NOMO-1 (cell line): ENCODE data around the gene LYSMD3.

ENCODE experiments used
- DNase-seq, 2 experiments: peaks; one replicate each; lab custom pipeline; 2025; ENCODE audit not compliant: unreplicated experiment in 2 of 2; lab: John Stamatoyannopoulos, UW

LYSMD3 gene

DNA sequence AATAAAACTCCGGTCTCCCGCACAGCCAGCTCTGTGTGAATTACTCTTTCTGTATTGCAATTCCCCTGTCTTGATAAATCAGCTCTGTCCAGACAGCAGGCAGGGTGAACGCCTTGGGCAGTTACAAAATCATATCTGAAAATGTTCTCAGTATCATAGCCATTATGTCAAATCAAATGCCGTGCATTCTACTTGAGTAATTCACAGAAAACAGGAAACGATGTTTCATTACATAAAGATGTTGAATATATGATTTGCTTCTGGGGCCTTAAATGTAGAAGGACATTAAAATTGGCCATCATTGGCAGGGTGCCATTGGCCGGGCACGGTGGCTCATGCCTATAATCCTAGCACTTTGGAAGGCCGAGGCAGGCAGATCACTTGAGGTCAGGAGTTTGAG, 46.2 kb downstream of the LYSMD3 start:
- DNase-seq: no peak

GRCh38 chr5:90480699-90481098, 48.7 kb downstream of the LYSMD3 start:
- no peak for DNase-seq

GRCh38 chr5:90479611-90480385, 49.6 kb downstream of the LYSMD3 start:
- no peak for DNase-seq

GRCh38 chr5:90477621-90478215, 51.7 kb downstream of the LYSMD3 start:
- no peak for DNase-seq

GRCh38 chr5:90477073-90477472, 52.3 kb downstream of the LYSMD3 start:
- no peak for DNase-seq

DNA sequence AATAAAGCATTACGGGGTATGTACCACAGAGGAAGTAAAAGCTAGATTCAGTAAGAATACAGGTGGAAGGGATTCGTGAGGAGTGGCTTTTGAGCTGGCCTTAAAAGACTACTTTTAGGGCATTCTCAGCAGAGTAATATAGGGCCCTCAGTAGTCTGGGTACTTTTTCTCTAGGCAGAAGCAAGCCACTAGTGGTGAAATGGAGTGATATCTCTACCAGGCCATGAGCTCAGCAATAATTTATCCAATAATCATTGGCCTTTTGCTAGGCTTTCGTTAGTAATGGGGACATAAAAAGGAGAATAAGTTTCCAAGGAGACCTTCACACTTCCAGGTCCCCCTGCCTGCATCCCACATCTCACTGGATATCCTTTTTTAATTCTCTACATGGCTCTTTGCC, 53.0 kb downstream of the LYSMD3 start:
- no peak for DNase-seq

DNA sequence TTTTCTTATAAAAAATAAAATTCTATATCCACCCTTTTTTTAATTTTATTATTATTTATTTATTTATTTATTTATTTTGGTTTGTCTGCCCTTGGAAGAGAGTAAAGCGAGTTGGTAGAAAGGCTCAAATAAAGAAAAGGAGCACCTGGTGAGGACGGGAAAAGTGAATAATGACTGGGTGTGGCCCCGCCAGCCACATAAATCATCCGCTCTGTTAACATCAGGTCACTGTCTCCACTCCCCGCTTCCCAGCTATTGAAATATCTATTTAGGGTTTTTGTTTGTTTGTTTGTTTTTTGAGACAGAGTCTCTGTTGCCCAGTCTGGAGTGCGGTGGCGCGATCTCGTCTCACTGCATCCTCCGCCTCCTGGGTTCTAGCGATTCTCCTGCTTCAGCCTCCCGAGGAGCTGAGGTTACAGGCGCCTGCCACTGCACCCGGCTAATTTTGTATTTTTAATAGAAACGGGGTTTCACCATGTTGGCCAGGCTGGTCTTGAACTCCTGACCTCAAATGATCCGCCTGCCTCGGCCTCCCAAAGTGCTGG, 53.9 kb downstream of the LYSMD3 start:
- no peak for DNase-seq

DNA sequence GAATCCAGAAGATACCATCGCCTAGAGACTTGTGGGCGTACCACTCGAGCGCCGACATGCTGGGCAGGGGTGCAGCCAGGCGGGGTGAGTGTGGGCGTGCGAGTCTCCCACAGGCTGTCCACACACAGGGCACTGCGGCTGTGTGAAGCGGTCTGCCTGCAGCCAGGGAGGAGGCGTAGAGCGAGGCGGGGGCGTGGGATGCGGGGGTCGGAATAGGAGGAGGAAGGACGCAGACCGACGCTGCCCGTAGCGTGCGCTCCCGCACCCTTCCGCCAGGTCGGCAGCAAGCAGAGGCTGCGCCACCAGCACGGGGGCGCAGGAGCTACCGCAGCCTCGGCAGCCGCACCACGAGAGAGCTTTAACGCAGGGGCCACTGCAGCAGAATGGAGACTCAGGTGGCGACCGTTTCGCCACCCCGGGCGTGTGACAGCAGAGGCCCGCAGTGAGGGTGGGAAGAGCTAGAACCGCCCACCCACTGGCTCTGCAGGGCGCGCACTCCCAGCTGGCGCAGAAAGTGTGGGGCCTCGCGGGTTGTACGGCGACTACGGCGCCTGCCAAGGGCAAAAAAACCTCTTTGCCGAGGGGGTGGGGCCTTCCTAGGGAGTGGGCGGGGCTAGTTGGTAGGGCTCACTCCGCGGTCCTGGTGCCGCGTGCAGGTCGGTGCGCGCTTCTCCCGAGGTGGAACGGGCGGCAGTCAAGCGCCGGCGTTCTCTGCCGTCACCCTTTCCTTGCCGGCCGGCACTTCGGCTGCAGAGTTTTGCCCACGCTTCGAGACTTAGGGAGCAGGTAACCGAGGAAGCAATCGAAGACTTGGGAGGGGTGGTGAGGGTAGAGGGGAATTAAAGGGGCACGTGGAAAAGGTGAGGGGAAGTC, 54.9 kb downstream of the LYSMD3 start, which contains the start of the genes MBLAC2 and POLR3G:
Gene MBLAC2 (minus strand): TSS at position 537 of the 873 bp plus-strand sequence. CDS start 479 bp downstream, at position 58.
Gene POLR3G (plus strand): TSS at position 630 of the 873 bp plus-strand sequence. CDS start 10,704 bp downstream, outside the sequence.
- DNase-seq: peak; percentile 87 to 96

DNA sequence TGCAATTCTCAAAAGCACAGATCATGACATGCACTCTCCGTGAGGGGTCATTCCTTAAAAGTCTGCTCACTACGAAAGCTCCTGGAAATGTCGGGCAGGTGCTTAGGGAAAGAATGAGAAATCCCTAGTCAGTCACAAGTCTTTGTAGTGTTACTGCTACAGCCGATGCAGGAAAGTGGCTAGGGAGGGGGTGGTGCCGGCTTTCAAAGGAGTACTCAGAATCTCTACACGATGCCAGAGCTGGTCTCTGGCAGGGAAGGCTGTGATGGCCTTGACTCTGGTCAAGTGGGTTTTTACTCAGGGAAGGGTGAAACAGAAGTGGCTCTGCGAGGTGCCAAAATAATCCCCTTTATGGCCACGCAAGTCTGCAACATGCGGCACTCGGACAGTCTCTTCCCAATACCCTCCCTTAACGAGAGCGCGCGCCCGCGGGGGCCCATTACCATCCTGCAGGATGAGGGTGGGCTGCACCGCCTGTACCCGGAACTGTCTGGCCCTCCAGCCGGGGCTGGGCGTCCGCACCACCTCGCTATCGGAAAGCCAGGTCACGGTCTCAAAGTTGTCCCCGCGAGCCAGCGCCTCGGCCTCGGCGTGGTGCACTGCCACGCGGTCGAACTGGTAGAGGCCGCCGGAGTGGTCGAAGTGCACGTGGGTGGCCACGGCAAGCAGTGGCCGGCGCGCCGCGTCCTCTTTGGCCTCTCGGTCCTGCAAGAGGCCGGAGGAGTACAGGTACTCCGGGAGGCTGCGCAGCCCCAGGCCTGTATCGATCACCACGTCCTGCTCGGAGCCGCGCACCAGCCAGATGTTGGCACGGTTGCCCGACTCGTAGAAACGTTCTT, 55.8 kb downstream of the LYSMD3 start:
- peak in 1 of 2 experiments; percentile 16 for DNase-seq

DNA sequence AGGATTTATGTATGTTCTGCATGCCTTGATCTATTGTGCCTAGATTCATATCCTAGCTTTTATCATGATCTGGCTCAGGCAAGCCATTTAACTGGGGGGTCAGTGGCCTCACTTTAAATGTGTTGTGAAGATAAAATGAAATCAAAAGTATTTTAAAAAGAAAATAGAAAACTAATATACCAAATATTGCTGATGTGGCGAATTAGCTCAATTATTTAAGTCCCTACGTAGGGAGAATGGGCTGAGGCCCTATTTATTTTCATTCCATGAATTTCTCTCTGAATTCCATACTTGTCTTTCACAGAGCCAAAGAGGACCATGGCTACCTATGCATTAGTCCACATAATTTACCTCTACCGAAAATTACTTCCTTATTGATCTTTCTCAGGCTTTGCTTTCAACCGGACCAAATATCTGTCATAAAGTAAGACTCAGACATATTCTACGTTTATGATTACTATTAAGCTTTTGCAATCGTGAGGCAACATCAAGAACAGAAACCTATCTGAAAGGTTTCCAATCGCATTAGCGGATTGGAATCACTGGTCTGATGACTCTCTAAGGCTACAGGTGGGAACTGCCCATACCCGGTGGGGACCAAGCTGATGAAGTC, 56.5 kb downstream of the LYSMD3 start:
- DNase-seq: no peak
